ENCODE results near the gene WDR20.

- TF ChIP-seq CTCF (IDR thresholded peaks at IDR 0.05) (peak; percentile 81 to 91 (median 88)), POLR2A (IDR thresholded peaks at IDR 0.05) (no peak)
Observed at GRCh38 chr14:102235275-102235897, 95.7 kb downstream of the WDR20 start.
